ENCODE data around the gene HMGXB4.

The HMGXB4 gene

DNA sequence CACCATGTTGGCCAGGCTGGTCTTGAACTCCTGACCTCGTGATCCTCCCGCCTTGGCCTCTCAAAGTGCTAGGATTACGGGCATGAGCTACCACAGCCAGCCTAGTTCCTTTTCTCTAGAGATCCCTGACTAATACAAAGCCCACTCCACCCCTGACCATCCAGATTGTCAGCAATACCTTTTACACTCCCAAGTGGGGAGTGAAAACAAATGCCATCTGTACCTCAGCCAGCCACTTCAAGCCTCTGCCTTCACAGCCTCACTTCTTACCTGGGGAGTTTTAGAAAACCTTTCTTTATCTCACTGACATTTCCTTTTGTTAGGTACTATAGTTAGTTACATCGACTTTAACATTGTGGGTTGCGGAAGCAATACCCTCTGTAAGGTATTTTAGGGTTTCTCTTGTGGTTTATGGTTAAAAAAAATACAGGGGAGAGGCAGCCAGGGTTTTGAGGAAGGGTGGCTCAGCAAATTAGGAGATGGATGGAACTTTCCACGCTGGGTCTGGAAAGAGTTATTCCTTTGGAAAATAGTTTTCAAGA is 51.3 kb downstream of the HMGXB4 start:
- H3K4me2 ChIP-seq (ENCODE audit: insufficient read depth, low read length) = no peak overlapping the region
- H3K9ac ChIP-seq (ENCODE audit: low read depth, low read length) = no peak overlapping the region

DNA sequence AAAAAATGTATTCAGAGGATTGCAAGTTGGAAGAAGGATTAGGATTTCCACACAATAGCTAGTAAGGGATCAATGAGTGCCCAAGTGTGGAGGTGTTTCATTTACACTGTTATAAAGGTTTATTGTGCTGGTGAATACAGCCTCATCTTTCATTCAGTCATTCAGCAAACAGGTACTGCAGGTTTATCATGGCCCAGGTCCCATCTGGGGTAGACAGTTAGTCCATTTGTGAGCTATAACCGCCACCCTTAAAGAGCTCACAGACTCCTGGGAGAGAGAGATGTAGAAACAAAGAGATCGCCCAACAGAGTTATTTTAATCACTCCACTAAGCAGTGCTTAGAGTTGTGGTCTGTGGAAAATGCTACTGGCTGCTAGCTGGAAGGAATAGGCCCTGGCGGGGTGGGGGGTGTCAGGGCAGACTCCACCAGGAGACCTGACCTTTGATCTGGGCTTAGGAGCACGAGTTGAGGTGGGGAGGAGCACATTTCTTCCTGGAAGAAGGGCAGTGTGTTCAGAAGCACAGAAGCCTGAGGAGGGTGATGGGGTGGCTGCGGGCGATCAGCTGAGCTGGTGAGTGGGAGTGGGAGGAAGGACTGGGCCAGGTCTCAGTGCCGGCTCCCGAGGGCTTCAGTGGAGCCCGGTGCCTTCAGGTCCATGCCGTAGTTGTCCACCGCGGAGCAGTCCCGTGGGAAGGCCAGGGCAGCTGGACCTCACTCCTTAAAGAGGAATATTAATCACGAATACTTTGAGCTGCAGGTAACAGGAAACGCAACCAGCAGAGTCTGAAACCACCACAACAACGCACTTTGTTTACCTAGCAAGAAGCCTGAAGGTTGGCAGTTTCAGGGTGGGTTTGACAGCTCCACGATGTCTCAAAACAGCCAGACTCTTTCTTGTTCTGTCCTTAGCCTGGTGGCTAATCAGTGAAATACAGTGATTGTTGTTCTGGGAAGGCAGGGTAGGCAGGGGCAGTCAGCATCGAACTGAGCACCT is 53.6 kb downstream of the HMGXB4 start:
- Histone ChIP-seq H3K4me1 (ENCODE audit: insufficient read depth, low read length) (no peaks in the 10 kb centered on the region), H3K36me3 (ENCODE audit: insufficient read depth, low read length) (no peaks in the 10 kb centered on the region), H3K9me3 (ENCODE audit: insufficient read depth, low read length, severe bottlenecking) (no peaks in the 10 kb centered on the region), H3K79me2 (ENCODE audit: insufficient read depth, low read length) (no peaks in the 10 kb centered on the region; the same call in 1 of the 2 replicates), H2AFZ (ENCODE audit: low read depth, low read length) (no peak overlapping the region), H4K20me1 (ENCODE audit: insufficient read depth, low read length) (peaks cover 18% of the 10 kb centered on the region), H3K27ac (ENCODE audit: low read length) (no peak overlapping the region), H3K27me3 (ENCODE audit: insufficient read depth, low read length, poor library complexity) (no peaks in the 10 kb centered on the region), H3K9ac (ENCODE audit: low read depth, low read length) (no peak overlapping the region), H3K4me2 (ENCODE audit: insufficient read depth, low read length) (no peak overlapping the region), H3K4me3 (ENCODE audit: low read depth in 1 of 2, low read length in 2 of 2) (no peak overlapping the region)
- TF ChIP-seq EZH2 (IDR thresholded peaks at IDR 0.05; ENCODE audit: borderline replicate concordance, low read depth, low read length, severe bottlenecking) = no peak
- no peak for TF ChIP-seq CTCF (IDR thresholded peaks at IDR 0.05; ENCODE audit: borderline replicate concordance, extremely low read depth, low read length, poor library complexity, severe bottlenecking)
- ATAC-seq (ENCODE audit: insufficient read depth, low read depth) = no peak; the same call in 2 of the 3 replicates
- no peak for DNase-seq

More for the DNA sequence above, 51.3 kb downstream of the HMGXB4 start:
- Histone ChIP-seq H3K36me3 (ENCODE audit: insufficient read depth, low read length) (no peaks in the 10 kb centered on the region), H2AFZ (ENCODE audit: low read depth, low read length) (no peak overlapping the region), H3K27ac (ENCODE audit: low read length) (no peak overlapping the region), H3K9me3 (ENCODE audit: insufficient read depth, low read length, severe bottlenecking) (no peaks in the 10 kb centered on the region), H3K79me2 (ENCODE audit: insufficient read depth, low read length) (peaks cover 3% of the 10 kb centered on the region; the same call in 1 of the 2 replicates), H3K4me1 (ENCODE audit: insufficient read depth, low read length) (no peaks in the 10 kb centered on the region), H3K4me3 (ENCODE audit: low read depth in 1 of 2, low read length in 2 of 2) (no peak overlapping the region), H4K20me1 (ENCODE audit: insufficient read depth, low read length) (peaks cover 13% of the 10 kb centered on the region), H3K27me3 (ENCODE audit: insufficient read depth, low read length, poor library complexity) (no peaks in the 10 kb centered on the region)
- DNase-seq = no peak
- TF ChIP-seq CTCF (IDR thresholded peaks at IDR 0.05; ENCODE audit: borderline replicate concordance, extremely low read depth, low read length, poor library complexity, severe bottlenecking) (no peak), EZH2 (IDR thresholded peaks at IDR 0.05; ENCODE audit: borderline replicate concordance, low read depth, low read length, severe bottlenecking) (no peak)
- no peak for ATAC-seq (ENCODE audit: insufficient read depth, low read depth)

DNA sequence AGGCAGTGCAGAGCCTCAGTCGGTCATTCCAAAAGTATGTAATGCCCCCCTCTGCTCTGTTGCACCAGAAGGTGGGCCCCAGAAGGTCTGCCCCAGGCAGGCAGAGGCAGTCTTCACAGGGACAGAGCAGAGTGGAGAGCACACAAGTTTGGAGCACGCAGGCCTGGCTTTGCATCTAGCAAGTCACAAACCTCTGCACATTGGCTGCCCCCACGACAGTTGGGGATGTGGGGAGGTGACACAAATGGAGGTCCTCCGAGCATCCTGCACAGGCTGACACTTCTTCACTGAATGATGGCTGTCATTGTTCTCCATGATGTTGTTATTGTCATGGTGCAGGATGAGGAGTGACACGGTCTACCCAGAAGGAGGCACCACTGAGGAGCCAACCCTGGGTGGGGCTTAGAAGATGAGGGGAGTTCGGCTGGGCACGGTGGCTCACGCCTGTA is 54.3 kb downstream of the HMGXB4 start:
- no peak overlapping the region for H3K9ac ChIP-seq (ENCODE audit: low read depth, low read length)
- H3K9me3 ChIP-seq (ENCODE audit: insufficient read depth, low read length, severe bottlenecking) = no peaks in the 10 kb centered on the region
- TF ChIP-seq CTCF (IDR thresholded peaks at IDR 0.05; ENCODE audit: borderline replicate concordance, extremely low read depth, low read length, poor library complexity, severe bottlenecking) (no peak), EZH2 (IDR thresholded peaks at IDR 0.05; ENCODE audit: borderline replicate concordance, low read depth, low read length, severe bottlenecking) (no peak)
- H3K4me3 ChIP-seq (ENCODE audit: low read depth in 1 of 2, low read length in 2 of 2) = no peak overlapping the region
- no peaks in the 10 kb centered on the region for H3K4me1 ChIP-seq (ENCODE audit: insufficient read depth, low read length)
- H3K4me2 ChIP-seq (ENCODE audit: insufficient read depth, low read length) = no peak overlapping the region
- H4K20me1 ChIP-seq (ENCODE audit: insufficient read depth, low read length) = peaks cover 20% of the 10 kb centered on the region
- ATAC-seq (ENCODE audit: insufficient read depth, low read depth) (no peak), DNase-seq (no peak)
- no peak overlapping the region for H3K27ac ChIP-seq (ENCODE audit: low read length)
- no peaks in the 10 kb centered on the region; the same call in 1 of the 2 replicates for H3K79me2 ChIP-seq (ENCODE audit: insufficient read depth, low read length)
- no peaks in the 10 kb centered on the region for H3K36me3 ChIP-seq (ENCODE audit: insufficient read depth, low read length)
- H2AFZ ChIP-seq (ENCODE audit: low read depth, low read length) = no peak overlapping the region
- no peaks in the 10 kb centered on the region for H3K27me3 ChIP-seq (ENCODE audit: insufficient read depth, low read length, poor library complexity)

Measured in DND-41 (cell line).